Activated T-cell treated with anti-CD3 and anti-CD28 coated beads, Interleukin-2, amount 50 U/mL, for 24 hours (primary cell): ENCODE measurements around the gene ATOSB.
"Not testable (repeated sequence)": the region's sequence is repeated elsewhere in the genome, so short reads cannot be mapped to it uniquely, and the experiment has no call there.

ENCODE experiments used
- DNase-seq: peaks from one replicate; pipeline ENCODE4 v3.0.0-alpha.2; 2020
- H3K27ac Mint-ChIP-seq: 2 replicates; pipeline ENCODE4 v1.8.0; 2020; ENCODE audit warnings: mild to moderate bottlenecking, mixed read lengths
- H3K27me3 Mint-ChIP-seq: 2 replicates; pipeline ENCODE4 v1.8.0; 2020; ENCODE audit warnings: mixed read lengths
- H3K36me3 Mint-ChIP-seq: 2 replicates; pipeline ENCODE4 v1.8.0; 2020; ENCODE audit warnings: low read depth, mixed read lengths
- H3K4me1 Mint-ChIP-seq: 2 replicates; pipeline ENCODE4 v1.8.0; 2020; ENCODE audit warnings: low read depth, mixed read lengths
- H3K4me3 Mint-ChIP-seq: 2 replicates; pipeline ENCODE4 v1.8.0; 2020; ENCODE audit warnings: mild to moderate bottlenecking, moderate library complexity, mixed read lengths
- H3K9me3 Mint-ChIP-seq: 2 replicates; pipeline ENCODE4 v1.8.0; 2020; ENCODE audit warnings: mixed read lengths

ATOSB gene, protein sequence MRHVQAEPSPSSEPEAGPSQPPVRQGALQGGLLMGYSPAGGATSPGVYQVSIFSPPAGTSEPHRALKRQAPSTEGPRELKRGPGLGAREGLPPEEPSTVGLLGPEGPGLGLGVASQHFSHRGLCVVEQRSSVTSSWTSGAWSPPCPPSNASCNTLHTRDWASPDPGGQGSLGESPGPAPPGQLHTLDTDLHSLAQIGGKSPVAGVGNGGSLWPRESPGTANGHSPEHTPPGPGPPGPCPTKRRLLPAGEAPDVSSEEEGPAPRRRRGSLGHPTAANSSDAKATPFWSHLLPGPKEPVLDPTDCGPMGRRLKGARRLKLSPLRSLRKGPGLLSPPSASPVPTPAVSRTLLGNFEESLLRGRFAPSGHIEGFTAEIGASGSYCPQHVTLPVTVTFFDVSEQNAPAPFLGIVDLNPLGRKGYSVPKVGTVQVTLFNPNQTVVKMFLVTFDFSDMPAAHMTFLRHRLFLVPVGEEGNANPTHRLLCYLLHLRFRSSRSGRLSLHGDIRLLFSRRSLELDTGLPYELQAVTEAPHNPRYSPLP

DNA sequence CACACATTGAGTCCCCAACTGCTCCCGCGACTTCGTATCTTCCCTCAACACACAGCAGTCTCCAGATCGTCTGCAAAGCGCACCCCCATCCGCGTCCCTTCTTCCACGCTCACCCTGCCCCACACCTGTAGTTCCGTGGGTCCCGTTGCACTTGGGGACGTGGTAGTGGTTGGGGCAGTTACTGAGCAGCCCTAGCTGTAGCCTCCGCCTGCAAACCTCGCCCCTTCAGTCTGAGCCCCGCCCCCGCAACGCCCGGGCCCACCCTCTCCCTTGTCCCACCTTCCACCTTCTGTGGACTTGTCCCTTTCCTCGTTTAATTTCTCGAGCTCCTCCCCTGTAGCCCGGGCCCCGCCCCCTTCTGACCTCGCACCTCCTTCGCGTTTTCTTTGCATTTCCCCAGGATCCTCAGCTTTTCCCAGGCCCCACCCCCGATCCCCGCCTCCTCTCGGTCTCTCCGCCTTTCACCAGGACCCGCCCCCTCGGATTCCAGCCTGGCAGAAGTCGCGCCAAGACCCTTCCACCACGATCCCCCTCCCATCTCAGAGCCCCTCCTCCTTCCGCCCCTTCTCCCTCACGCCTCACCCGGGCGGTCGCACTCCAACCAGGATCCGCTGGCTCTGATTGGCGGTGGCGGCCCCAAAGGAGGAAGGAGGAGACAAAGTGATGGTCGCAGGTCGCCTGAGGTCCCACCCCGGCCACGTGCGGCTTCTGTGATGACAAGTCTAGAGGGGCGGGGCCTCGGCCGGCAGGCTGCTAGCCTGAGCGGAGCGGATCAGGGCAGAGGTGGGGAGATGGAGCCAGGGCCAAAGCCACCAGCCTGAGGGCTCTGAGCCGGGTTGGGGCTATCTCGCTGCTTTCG lies at the start of gene ATOSB:
TSS of gene ATOSB (minus strand) at position 183 of the 859 bp plus-strand sequence. CDS start 7,588 bp downstream, outside the sequence.
- no peaks in the 10 kb centered on the region for H3K36me3 Mint-ChIP-seq
- H3K9me3 Mint-ChIP-seq, result no peaks in the 10 kb centered on the region
- H3K27me3 Mint-ChIP-seq, result no peaks in the 10 kb centered on the region
- DNase-seq, result peak; percentile 93
- H3K4me3 Mint-ChIP-seq, result peak within 1 kb of the TSS; percentile 82
- H3K4me1 Mint-ChIP-seq, result peaks cover 53% of the 10 kb centered on the region
- H3K27ac Mint-ChIP-seq, result peak within 1 kb of the TSS; percentile 94

DNA sequence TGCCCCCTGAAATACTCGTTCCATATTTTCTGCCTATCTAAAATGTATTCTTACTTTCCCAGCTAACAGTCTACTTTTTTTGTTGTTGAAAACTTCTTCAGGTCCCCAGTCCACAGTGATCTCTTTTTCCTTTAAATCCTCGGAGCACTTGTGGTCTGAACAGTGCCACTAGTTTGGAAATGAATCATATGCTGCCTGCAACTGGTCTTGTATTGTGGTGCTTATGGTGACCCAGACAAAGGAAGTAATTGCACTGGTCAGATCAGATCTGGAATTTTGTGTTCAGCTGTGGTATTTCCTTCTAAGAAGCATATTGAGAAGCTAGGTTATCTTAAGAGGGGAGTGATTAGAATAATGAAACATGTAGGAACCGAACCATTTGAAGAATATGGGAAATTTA lies 49.0 kb upstream of the ATOSB start:
- no peak overlapping the region for H3K27ac Mint-ChIP-seq
- peaks cover 11% of the 10 kb centered on the region for H3K4me1 Mint-ChIP-seq
- no peaks in the 10 kb centered on the region for H3K36me3 Mint-ChIP-seq
- no peak for DNase-seq
- no peaks in the 10 kb centered on the region for H3K9me3 Mint-ChIP-seq
- H3K4me3 Mint-ChIP-seq, result no peak overlapping the region
- H3K27me3 Mint-ChIP-seq, result peaks cover 13% of the 10 kb centered on the region

DNA sequence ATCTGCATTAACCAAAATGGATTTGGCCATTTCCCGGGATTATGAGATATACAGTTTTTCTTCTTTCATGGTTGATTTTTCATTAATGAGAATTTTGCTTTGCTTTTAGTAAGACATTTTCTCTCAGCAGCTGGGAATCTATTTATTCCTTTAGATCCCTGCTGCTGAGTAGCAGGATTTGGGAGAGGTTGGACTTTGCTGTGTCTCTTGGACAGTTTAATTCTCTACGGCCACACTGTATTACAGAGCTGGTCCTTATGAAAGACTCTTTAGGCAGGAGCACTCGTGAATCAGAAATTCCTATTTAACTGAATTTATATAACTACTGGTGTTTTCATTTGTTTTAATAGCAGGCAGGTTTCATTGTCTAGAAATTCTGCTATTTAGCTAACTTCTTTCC lies 47.8 kb upstream of the ATOSB start:
- peaks cover 13% of the 10 kb centered on the region for H3K27me3 Mint-ChIP-seq
- H3K36me3 Mint-ChIP-seq, result no peaks in the 10 kb centered on the region
- DNase-seq, result no peak
- no peak overlapping the region for H3K4me3 Mint-ChIP-seq
- H3K27ac Mint-ChIP-seq, result no peak overlapping the region
- H3K9me3 Mint-ChIP-seq, result no peaks in the 10 kb centered on the region
- peaks cover 19% of the 10 kb centered on the region for H3K4me1 Mint-ChIP-seq

DNA sequence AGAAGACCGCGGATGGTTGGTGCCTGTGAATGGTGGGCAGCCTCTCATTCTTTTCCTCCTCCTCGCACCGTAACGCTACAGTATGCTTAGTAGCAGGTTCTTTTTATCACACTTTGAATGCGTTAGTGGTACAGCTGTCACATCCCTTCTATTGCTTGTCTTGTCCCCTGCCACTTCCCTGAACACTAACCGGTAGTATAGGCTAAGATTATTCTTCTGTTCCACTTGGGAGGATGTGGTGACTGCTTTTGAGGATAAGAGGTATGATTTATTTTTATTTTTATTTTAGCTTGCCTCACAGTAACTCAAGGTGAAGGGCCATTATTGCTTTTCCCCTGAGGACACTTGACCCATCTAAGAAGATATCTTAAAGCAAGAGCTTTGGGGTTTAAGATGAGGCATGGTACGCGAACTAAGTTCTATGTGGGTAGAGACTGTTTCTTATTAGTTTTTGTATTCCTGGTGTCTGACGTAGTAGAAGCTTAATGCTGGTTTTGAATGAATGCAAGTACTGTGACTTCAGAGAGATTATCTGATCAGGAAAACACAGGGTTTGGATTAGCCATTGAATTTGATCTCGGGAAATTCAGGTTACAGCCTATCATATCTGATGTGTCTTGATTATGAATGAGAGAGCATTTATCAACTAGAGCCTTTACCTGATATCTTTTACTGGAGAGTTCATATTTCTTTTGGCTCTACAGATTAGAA lies 47.1 kb upstream of the ATOSB start:
- Mint-ChIP-seq H3K4me1 (peaks cover 22% of the 10 kb centered on the region), H3K9me3 (no peaks in the 10 kb centered on the region), H3K27ac (no peak overlapping the region), H3K27me3 (peaks cover 13% of the 10 kb centered on the region), H3K4me3 (peak overlapping the region; percentile 85), H3K36me3 (no peaks in the 10 kb centered on the region)
- DNase-seq, result no peak

DNA sequence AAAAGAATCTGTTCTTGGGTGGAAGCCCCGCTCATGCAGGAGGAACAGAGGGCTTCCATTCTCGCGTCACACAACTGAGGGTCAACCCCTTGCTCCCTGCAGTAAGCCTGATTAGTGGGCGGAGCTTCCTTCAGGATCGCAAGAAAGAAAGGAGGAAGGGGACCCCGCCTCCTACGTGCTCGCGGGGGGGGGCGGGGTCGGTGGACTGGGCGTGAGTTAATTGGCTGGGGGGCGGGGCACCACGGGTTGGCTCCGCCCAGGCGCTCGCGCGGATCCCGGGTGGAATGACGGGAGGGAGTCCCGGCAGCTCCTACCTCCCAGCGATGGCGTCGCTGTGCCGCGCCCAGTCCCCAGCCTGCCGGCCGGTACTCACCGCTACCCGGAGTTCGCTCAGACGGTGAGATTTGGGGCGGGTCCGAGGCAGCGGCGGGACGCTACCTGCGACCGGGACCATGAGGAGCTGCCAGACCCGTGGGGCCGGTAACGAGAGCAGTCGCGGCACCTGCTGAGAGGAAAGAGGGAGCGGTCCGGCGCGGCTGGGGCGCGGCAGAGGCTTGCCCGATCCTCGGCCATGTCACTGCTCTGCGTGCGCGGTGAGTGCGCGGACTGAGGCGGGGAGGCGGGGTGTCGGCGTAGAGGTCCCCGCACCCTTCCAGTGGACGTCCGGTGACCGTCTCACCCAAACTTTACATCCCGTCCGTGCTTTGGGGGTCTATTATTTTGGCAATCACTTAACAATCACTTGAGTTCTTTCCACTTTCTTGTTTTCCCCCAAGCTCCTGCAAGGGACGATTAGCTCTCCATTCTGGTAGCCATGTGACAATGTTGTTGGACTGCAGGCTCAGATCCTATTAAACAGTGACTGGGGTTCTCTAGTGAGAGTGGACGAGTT lies 46.3 kb upstream of the ATOSB start, which contains the start of gene UNC13B:
TSS of gene UNC13B (plus strand) at position 297 of the 892 bp plus-strand sequence. CDS start at position 572, 275 bp downstream.
- peaks cover 13% of the 10 kb centered on the region for H3K27me3 Mint-ChIP-seq
- peak; percentile 84 for DNase-seq
- peak within 1 kb of the TSS; percentile 26 for H3K27ac Mint-ChIP-seq
- no peaks in the 10 kb centered on the region for H3K36me3 Mint-ChIP-seq
- H3K9me3 Mint-ChIP-seq, result no peaks in the 10 kb centered on the region
- peaks cover 22% of the 10 kb centered on the region for H3K4me1 Mint-ChIP-seq
- H3K4me3 Mint-ChIP-seq, result peak within 1 kb of the TSS; percentile 85

DNA sequence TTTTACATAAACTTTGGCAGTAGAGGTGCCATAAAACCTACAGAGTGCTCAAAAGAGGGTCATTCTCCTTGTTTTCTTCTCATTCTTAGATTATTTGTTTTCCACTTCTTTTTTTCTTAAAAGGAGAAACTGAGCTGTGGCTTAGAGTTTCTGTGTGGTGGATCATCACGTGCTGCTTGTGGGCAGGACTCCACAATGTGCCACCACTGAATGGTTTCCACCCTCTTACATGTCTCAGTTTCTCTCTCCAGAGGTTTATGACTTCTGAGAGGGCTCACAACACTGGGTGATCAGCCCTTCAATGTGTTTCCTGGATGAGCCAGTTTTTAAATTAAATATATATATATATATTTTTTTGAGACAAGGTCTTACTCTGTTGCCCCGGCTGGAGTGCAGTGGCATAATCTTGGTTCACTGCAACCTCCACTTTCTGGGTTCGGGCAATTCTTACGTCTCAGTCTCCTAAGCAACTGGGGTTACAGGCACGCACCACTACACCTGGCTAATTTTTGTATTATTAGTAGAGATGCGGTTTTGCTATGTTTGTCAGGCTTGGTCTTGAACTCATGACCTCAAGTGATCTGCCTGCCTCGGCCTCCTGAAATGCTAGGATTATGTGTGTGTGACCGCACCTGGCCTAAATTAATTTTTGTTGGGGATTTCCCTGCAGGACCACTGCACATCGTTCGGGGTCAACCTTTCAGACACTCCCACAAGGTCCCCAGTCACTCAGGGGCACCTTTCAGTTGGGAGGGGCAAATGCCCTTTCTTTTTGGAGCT lies 43.0 kb upstream of the ATOSB start:
- Mint-ChIP-seq H3K27ac (no peak overlapping the region), H3K4me3 (no peak overlapping the region)
- no peak for DNase-seq

DNA sequence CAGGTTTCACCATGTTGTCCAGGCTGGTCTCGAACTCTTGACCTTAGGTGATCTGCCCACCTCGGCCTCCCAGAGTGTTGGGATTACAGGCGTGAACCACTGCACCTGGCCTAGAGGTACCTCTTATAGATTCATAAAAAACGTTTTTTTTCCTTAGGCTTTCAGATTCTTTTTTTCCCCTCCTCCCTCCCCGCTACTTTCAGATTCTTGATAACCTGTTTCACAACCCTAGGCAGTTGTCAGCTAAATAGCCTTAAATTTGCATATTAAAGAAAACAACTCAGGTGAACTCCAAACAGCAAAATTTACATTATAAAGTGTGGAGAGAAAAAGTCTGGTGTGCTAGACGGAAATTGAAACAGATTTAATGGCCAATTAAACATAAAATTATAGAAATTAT lies 42.2 kb upstream of the ATOSB start:
- not testable (repeated sequence) for H3K27me3 Mint-ChIP-seq, H3K4me3 Mint-ChIP-seq, H3K9me3 Mint-ChIP-seq, DNase-seq, H3K27ac Mint-ChIP-seq, H3K36me3 Mint-ChIP-seq
- H3K4me1 Mint-ChIP-seq, result peaks cover 22% of the 10 kb centered on the region

More for the DNA sequence above, 43.0 kb upstream of the ATOSB start:
- H3K27me3 Mint-ChIP-seq, result peaks cover 13% of the 10 kb centered on the region
- no peaks in the 10 kb centered on the region for H3K9me3 Mint-ChIP-seq
- no peaks in the 10 kb centered on the region for H3K36me3 Mint-ChIP-seq
- peaks cover 22% of the 10 kb centered on the region for H3K4me1 Mint-ChIP-seq

DNA sequence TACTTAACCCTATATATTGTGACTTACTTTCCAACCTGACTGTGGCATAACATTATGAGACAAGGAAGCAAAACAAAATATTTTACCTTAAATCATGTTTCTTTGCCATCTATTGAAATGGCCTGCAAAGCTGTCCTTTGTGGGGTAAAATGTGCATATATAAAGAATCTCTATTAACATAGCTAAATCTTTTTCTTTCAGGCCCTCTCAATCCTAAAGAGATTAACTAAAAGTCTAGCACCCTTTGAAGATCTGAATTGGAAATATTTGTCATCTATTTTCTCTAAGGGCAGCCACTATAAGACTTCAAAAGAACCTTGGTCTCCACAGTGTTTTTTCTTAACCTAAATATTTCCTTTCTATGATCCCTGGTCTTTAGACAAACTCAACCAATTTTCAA lies 41.1 kb upstream of the ATOSB start:
- Mint-ChIP-seq H3K4me3 (no peak overlapping the region), H3K4me1 (peaks cover 18% of the 10 kb centered on the region), H3K27me3 (no peaks in the 10 kb centered on the region), H3K9me3 (no peaks in the 10 kb centered on the region), H3K36me3 (no peaks in the 10 kb centered on the region), H3K27ac (no peak overlapping the region)
- DNase-seq, result no peak

DNA sequence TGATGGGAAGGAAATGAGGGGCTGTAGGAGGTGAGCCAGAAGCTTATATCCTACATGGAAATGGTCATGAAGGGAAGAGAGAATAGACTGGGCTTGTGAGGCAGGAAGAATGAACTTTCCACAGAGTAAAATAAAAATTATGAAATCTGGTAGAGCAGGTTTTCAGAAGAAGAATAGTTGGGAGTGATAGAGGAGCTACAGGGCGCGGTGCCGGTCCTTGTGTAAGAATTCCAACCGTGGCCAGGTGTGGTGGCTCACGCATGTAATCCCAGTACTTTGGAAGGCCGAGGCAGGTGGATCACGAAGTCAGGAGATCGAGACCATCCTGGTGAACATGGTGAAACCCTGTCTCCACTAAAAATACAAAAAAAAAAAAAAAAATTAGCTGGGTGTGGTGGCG lies 37.3 kb upstream of the ATOSB start:
- Mint-ChIP-seq H3K4me1 (no peaks in the 10 kb centered on the region), H3K27me3 (peaks cover 5% of the 10 kb centered on the region), H3K4me3 (no peak overlapping the region), H3K27ac (no peak overlapping the region), H3K36me3 (peaks cover 7% of the 10 kb centered on the region), H3K9me3 (peaks cover 21% of the 10 kb centered on the region)
- no peak for DNase-seq

DNA sequence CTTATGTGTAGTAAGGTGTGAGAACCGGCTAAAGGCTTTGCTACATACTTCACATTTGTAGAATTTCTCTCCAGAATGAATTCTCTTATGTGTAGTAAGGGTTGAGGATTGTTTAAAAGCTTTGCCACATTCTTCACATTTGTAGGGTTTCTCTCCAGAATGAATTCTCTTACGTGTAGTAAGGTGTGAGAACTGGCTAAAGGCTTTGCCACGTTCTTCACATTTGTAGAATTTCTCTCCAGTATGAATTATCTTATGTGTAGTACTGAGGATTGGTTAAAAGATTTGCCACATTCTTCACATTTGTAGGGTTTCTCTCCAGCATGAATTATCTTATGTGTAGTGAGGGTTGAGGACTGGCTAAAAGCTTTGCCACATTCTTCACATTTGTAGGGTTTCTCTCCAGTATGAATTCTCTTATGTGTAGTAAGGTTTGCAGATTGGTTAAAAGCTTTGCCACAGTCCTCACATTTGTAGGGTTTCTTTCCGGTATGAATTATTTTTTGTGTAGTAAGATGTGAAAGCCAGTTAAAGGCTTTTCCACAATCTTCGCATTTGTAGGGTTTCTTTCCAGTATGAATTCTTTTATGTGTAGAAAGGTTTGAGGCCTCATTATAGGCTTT lies 32.4 kb upstream of the ATOSB start:
- H3K9me3 Mint-ChIP-seq, result peaks cover 33% of the 10 kb centered on the region
- not testable (repeated sequence) for H3K4me1 Mint-ChIP-seq, H3K4me3 Mint-ChIP-seq, H3K36me3 Mint-ChIP-seq, DNase-seq, H3K27me3 Mint-ChIP-seq, H3K27ac Mint-ChIP-seq

DNA sequence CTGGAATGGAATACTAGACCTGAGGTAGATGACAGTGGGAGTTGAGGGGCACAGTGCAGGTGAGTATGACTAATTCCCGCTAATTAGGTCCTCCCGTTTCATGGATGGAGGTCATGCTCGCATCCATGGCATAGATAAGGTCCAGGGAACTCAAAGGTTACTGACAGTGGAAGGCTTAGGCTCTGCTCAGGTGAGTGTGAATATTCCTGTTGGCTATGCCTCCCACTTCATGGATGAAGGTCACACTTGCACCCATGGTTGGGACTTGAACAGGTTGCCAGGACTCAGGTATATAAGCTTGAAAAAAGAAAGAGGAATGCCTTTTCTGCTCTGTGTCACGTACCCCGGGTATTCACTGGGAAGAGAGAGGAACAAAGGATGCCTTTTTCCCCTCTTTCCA lies 26.4 kb upstream of the ATOSB start:
- Mint-ChIP-seq H3K4me3 (no peak overlapping the region), H3K27me3 (peaks cover 3% of the 10 kb centered on the region), H3K4me1 (no peaks in the 10 kb centered on the region), H3K27ac (no peak overlapping the region), H3K9me3 (peaks cover 19% of the 10 kb centered on the region), H3K36me3 (peaks cover 5% of the 10 kb centered on the region)
- no peak for DNase-seq

DNA sequence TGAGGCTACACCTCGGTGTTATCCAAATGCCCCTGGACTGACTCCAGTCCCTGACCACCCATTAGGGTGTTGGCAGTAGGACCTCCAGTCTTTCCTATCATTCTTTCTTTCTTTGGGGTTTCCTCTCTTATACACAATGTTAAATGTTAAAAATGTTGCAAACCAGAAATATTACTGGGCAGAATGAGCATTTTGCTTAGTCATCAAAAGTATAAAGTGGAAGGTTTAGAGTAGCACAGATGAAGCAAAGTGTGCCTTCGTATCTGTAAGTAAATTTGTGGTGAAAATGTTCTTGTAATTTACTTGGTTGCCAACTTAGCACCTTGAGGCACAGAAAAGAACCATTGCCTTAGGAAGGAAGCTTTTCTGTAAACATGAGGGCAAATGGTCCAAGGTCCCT lies 24.4 kb upstream of the ATOSB start:
- no peak for DNase-seq
- Mint-ChIP-seq H3K36me3 (peaks cover 5% of the 10 kb centered on the region), H3K27ac (no peak overlapping the region), H3K4me3 (no peak overlapping the region), H3K4me1 (no peaks in the 10 kb centered on the region), H3K9me3 (peaks cover 15% of the 10 kb centered on the region), H3K27me3 (peaks cover 3% of the 10 kb centered on the region)
